Measurements from ENCODE around the gene FRMD4B.

- no peak for TF ChIP-seq EZH2 (IDR thresholded peaks at IDR 0.05)
- no peak for TF ChIP-seq POLR2AphosphoS5 (IDR thresholded peaks at IDR 0.05; ENCODE audit: borderline replicate concordance, low read depth, low read length)
These were observed 61.9 kb downstream of the FRMD4B start for GRCh38 chr3:69323941-69324340.

Data from SK-N-MC (cell line).